A673 (cell line): Measurements from ENCODE around the gene AMOTL1.

Source experiments
- CTCF ChIP-seq: fragments of 300-800, 200-600 bp; sonication (generic); conservative IDR thresholded peaks from 2 replicates; pipeline ENCODE4 v1.5.1; 2017; ENCODE audit warnings: low read depth, mild to moderate bottlenecking, antibody characterized with exemption, low read length, moderate library complexity, mixed read lengths
- EZH2 ChIP-seq: fragments of 200-600 bp; sonication (generic); IDR thresholded peaks from 2 replicates; pipeline ENCODE4 v1.6.1; 2017; ENCODE audit warnings: borderline replicate concordance, low read depth, mild to moderate bottlenecking, mixed read lengths, antibody characterized with exemption, low read length; ENCODE audit not compliant: poor library complexity, severe bottlenecking

- TF ChIP-seq CTCF (no peak), EZH2 (no peak)
Observed at GRCh38 chr11:94769880-94770279, 1.7 kb downstream of the AMOTL1 start.
